CD4-positive, alpha-beta T cell (primary cell): Measurements from ENCODE around the gene PGBD5. TPM values are rescaled to one million over a fixed set of nuclear protein-coding genes. Genes with fewer than 3 reads are reported as not detected.

ENCODE experiments used
- ATAC-seq: fragments of 200-7000 bp; cut with Tn5 transposase; one replicate; pipeline ENCODE4 v1.10.0; 2022; ENCODE audit warnings: mild to moderate bottlenecking; ENCODE audit not compliant: poor library complexity
- CTCF ChIA-PET: fragments of 350-600 bp; sonication (Branson Sonifier 250); formaldehyde crosslinking; loops from one replicate; lab custom pipeline; 2021; ENCODE audit warnings: antibody characterized with exemption, inconsistent platforms; lab: Charles Lee
- POLR2A ChIA-PET: fragments of 350-600 bp; sonication (Branson Sonifier 250); formaldehyde crosslinking; loops from one replicate; lab custom pipeline; 2021; ENCODE audit warnings: antibody characterized with exemption, inconsistent platforms; lab: Charles Lee
- DNase-seq, 14 experiments: peaks; one replicate each; pipeline ENCODE4 v3.0.0-alpha.2; 2013 to 2020; ENCODE audit warnings: mixed read lengths in 2 of 14
- H3K27ac ChIP-seq, 2 donors: one replicate each; pipeline versions ENCODE4 v1.5.1 to v1.7.0; 2013; ENCODE audit warnings: low read length in 2 of 2, low read depth in 1 of 2, mild to moderate bottlenecking in 1 of 2
- H3K27me3 ChIP-seq, 2 experiments: 1 replicate in 1 of 2; 2 replicates in 1 of 2; pipeline versions ENCODE4 v1.6.1 to v1.7.0; 2013; ENCODE audit warnings: low read length in 2 of 2, control low read depth in 1 of 2, mild to moderate bottlenecking in 1 of 2, moderate library complexity in 1 of 2; ENCODE audit not compliant: insufficient read depth in 2 of 2, control insufficient read depth in 1 of 2
- H3K36me3 ChIP-seq: one replicate; pipeline ENCODE4 v1.6.1; 2013; ENCODE audit warnings: low read length, control low read depth; ENCODE audit not compliant: insufficient read depth
- H3K4me1 ChIP-seq: one replicate; pipeline ENCODE4 v1.6.1; 2013; ENCODE audit warnings: low read length, control low read depth; ENCODE audit not compliant: insufficient read depth
- H3K4me3 ChIP-seq: one replicate; pipeline ENCODE4 v1.5.1; 2013; ENCODE audit warnings: mild to moderate bottlenecking, low read length, moderate library complexity
- H3K9me3 ChIP-seq, 2 experiments: 1 replicate in 1 of 2; 2 replicates in 1 of 2; pipeline versions ENCODE4 v1.6.1 to v1.7.0; 2013; ENCODE audit warnings: low read length in 2 of 2, mild to moderate bottlenecking in 2 of 2, control low read depth in 1 of 2, moderate library complexity in 1 of 2; ENCODE audit not compliant: control insufficient read depth in 1 of 2, insufficient read depth in 1 of 2
- H3K27ac Mint-ChIP-seq: one replicate; pipeline ENCODE4 v1.8.0; 2020; ENCODE audit warnings: mixed read lengths
- H3K27me3 Mint-ChIP-seq: one replicate; pipeline ENCODE4 v1.8.0; 2021; ENCODE audit warnings: mixed read lengths
- H3K36me3 Mint-ChIP-seq: one replicate; pipeline ENCODE4 v1.8.0; 2021; ENCODE audit warnings: low read depth, mixed read lengths
- H3K4me1 Mint-ChIP-seq: one replicate; pipeline ENCODE4 v1.8.0; 2021; ENCODE audit warnings: low read depth, mixed read lengths
- H3K4me3 Mint-ChIP-seq: one replicate; pipeline ENCODE4 v1.8.0; 2020; ENCODE audit warnings: mild to moderate bottlenecking, mixed read lengths
- H3K9me3 Mint-ChIP-seq: one replicate; pipeline ENCODE4 v1.8.0; 2020; ENCODE audit warnings: mixed read lengths
- CTCF ChIP-seq: fragments of 200-600 bp; IDR thresholded peaks from one replicate; pipeline ENCODE4 v1.8.0; 2022; ENCODE audit warnings: antibody characterized with exemption, mild to moderate bottlenecking
- intact Hi-C, 2 experiments: fragments of 100-400 bp; cut with DNase I in 1 of 2; cut with micrococcal nuclease in 1 of 2; formaldehyde crosslinking; loops; one replicate each; pipeline versions ENCODE4 v1.15.1 to v1.9.0; 2023 to 2025; cut with DNase I, micrococcal nuclease
- total RNA-seq, 174 experiments: library from RNA in 2 of 174; stranded (reverse) in 2 of 174; gene quantifications; one replicate each; pipeline ENCODE4 v1.2.3 and lab custom pipeline; 2021 to 2026

Gene PGBD5
- total RNA-seq, 2 experiments from 2014 or later, result not detected

DNA sequence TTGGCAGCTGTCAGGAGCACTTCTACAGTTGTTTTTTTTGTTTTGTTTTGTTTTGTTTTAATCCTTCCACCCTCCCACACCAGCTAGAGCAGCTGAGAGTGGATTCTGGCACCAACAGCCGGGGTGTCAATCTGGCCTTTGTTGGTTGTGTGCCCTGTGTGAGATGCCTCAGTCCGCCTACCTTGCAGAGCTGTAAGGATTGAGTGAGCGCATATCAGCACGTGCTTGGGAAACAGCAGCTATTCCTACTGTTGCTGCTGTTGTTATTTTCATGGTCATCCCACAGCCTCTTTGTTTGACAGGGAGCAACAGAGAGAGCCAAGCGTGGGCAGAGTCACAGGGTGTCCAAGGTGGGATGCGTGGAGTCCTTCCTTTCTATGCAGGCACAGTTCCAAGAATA, 50.4 kb downstream of the PGBD5 start:
- H3K4me1 ChIP-seq, result no peaks in the 10 kb centered on the region
- H3K9me3 ChIP-seq, result peaks cover 14% of the 10 kb centered on the region in 2 experiments
- intact Hi-C loops, result no loop called here
- DNase-seq (no peak), ATAC-seq (no peak)
- no peaks in the 10 kb centered on the region for H3K36me3 ChIP-seq
- H3K27ac ChIP-seq, result no peak overlapping the region
- no peaks in the 10 kb centered on the region for H3K36me3 Mint-ChIP-seq
- H3K4me1 Mint-ChIP-seq, result no peaks in the 10 kb centered on the region
- no peak for TF ChIP-seq CTCF
- H3K27me3 Mint-ChIP-seq, result no peaks in the 10 kb centered on the region
- no peak overlapping the region for H3K27ac Mint-ChIP-seq
- CTCF ChIA-PET, result no interaction called here
- no peak overlapping the region for H3K4me3 Mint-ChIP-seq
- no peak overlapping the region for H3K4me3 ChIP-seq
- peaks cover 0 to 5% of the 10 kb centered on the region in 2 experiments for H3K27me3 ChIP-seq
- POLR2A ChIA-PET, result no interaction called here
- H3K9me3 Mint-ChIP-seq, result peaks cover 7% of the 10 kb centered on the region

DNA sequence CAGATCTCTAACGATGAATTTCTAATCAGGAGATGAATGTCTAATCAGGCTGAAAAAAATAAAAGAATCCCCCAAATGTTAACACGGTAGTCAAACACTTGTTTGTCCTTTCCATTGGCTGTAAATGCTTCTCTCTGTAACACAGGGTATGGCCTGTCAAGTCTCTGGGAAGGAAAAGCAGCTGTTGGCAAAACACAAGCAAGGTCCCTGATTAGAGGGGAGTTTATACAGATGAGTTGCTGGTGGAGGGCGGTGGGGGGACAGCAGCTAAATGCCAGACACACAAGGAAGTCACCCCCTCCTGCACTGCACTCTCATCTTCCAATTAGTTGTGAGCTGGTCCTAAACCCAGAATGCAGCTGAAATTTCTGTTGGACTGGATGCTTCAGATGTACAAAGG, 51.0 kb downstream of the PGBD5 start:
- no peak overlapping the region for H3K27ac Mint-ChIP-seq
- no peaks in the 10 kb centered on the region for H3K36me3 ChIP-seq
- H3K4me3 ChIP-seq, result no peak overlapping the region
- DNase-seq (no peak), ATAC-seq (no peak)
- H3K27me3 ChIP-seq, result peaks cover 0 to 4% of the 10 kb centered on the region in 2 experiments
- no peaks in the 10 kb centered on the region for H3K4me1 Mint-ChIP-seq
- H3K9me3 ChIP-seq, result peaks cover 10 to 11% of the 10 kb centered on the region in 2 experiments
- H3K4me3 Mint-ChIP-seq, result no peak overlapping the region
- ChIA-PET CTCF (interaction anchor here (0.6 to 0.7 kb wide), 2 partner anchors 195 to 1373 kb away, joined by 3 read pairs; no protein-coding TSS in a partner anchor), POLR2A (no interaction called here)
- intact Hi-C loops, result no loop called here
- no peaks in the 10 kb centered on the region for H3K36me3 Mint-ChIP-seq
- no peak overlapping the region for H3K27ac ChIP-seq
- H3K9me3 Mint-ChIP-seq, result peaks cover 7% of the 10 kb centered on the region
- no peak for TF ChIP-seq CTCF
- no peaks in the 10 kb centered on the region for H3K27me3 Mint-ChIP-seq
- H3K4me1 ChIP-seq, result no peaks in the 10 kb centered on the region

DNA sequence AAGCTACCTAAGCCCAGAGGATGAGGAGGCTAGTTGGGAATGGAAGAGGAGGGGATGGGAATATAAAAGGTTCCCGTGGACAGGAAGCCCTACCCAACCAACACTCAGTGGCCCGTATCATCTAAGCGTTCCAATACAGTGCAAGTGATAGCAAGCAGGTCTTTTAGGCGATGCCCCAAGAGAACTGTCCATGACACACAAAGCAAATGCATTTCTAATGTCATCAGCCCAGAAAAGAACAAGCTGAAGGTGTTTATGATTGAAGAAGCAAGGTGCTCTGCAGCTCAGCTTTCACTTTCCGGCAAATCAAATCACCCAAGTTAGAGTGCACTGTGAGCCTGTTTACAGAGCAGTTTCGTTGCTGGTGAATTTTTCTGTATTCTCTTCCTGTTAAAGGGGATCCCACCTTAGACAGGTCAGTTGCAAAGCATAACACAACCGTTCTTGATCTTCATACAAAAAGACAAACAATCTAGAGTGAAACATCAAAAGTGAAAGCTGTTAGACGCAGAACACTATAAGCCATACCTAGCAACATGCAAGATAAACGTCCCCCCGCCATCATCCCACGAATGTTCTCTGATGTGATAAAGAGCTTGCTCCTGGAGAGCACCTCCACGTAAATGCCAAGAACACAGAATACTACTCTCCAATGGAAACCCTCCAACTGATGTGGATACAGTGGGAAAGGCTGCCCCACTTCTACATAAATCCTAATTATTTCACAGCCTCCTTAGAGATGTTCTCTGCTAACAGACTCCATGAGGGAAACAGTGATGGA, 54.0 kb downstream of the PGBD5 start:
- H3K27ac ChIP-seq, result no peak overlapping the region
- no peaks in the 10 kb centered on the region for H3K9me3 ChIP-seq
- CTCF ChIA-PET, result no interaction called here
- ATAC-seq, result no peak
- no peak for TF ChIP-seq CTCF
- Mint-ChIP-seq H3K9me3 (no peaks in the 10 kb centered on the region), H3K4me1 (no peaks in the 10 kb centered on the region), H3K36me3 (no peaks in the 10 kb centered on the region), H3K27me3 (peaks cover 6% of the 10 kb centered on the region), H3K27ac (no peak overlapping the region), H3K4me3 (no peak overlapping the region)
- no peak for DNase-seq
- POLR2A ChIA-PET, result no interaction called here
- H3K27me3 ChIP-seq, result peaks cover 0 to 3% of the 10 kb centered on the region in 2 experiments
- no peak overlapping the region for H3K4me3 ChIP-seq
- intact Hi-C loops, result no loop called here
- H3K36me3 ChIP-seq, result no peaks in the 10 kb centered on the region
- no peaks in the 10 kb centered on the region for H3K4me1 ChIP-seq
